ENCODE data around the gene RASSF8.

GRCh38 chr12:26058308-26058707, 99.8 kb downstream of the RASSF8 start:
- TF ChIP-seq THAP7 (CRISPR knock-in tag; IDR thresholded peaks at IDR 0.05) (no peak), TAF1 (IDR thresholded peaks at IDR 0.05; ENCODE audit: control insufficient read depth, extremely low read depth, insufficient read depth, low read length, severe bottlenecking) (no peak), EZH2 (IDR thresholded peaks at IDR 0.05; ENCODE audit: borderline replicate concordance, low read depth, low read length) (no peak), GABPA (tag; conservative IDR thresholded peaks at IDR 0.05; ENCODE audit: low read depth) (no peak), ELK1 (CRISPR knock-in tag; IDR thresholded peaks at IDR 0.05) (no peak), MAX (CRISPR knock-in tag; IDR thresholded peaks at IDR 0.05) (no peak), SP2 (IDR thresholded peaks at IDR 0.05; ENCODE audit: extremely low read depth, low read depth, low read length, poor library complexity, severe bottlenecking) (no peak), HDAC6 (IDR thresholded peaks at IDR 0.05; ENCODE audit: low read depth, low read length) (no peak), STAT6 (CRISPR knock-in tag; IDR thresholded peaks at IDR 0.05) (no peak), ZBTB34 (CRISPR knock-in tag; IDR thresholded peaks at IDR 0.05) (no peak)
- TF ChIP-seq, protein P1, sequence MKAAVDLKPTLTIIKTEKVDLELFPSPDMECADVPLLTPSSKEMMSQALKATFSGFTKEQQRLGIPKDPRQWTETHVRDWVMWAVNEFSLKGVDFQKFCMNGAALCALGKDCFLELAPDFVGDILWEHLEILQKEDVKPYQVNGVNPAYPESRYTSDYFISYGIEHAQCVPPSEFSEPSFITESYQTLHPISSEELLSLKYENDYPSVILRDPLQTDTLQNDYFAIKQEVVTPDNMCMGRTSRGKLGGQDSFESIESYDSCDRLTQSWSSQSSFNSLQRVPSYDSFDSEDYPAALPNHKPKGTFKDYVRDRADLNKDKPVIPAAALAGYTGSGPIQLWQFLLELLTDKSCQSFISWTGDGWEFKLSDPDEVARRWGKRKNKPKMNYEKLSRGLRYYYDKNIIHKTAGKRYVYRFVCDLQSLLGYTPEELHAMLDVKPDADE (conservative IDR thresholded peaks at IDR 0.05; ENCODE audit: control insufficient read depth, low read depth, low read length), result no peak
- TF ChIP-seq, protein P2, sequence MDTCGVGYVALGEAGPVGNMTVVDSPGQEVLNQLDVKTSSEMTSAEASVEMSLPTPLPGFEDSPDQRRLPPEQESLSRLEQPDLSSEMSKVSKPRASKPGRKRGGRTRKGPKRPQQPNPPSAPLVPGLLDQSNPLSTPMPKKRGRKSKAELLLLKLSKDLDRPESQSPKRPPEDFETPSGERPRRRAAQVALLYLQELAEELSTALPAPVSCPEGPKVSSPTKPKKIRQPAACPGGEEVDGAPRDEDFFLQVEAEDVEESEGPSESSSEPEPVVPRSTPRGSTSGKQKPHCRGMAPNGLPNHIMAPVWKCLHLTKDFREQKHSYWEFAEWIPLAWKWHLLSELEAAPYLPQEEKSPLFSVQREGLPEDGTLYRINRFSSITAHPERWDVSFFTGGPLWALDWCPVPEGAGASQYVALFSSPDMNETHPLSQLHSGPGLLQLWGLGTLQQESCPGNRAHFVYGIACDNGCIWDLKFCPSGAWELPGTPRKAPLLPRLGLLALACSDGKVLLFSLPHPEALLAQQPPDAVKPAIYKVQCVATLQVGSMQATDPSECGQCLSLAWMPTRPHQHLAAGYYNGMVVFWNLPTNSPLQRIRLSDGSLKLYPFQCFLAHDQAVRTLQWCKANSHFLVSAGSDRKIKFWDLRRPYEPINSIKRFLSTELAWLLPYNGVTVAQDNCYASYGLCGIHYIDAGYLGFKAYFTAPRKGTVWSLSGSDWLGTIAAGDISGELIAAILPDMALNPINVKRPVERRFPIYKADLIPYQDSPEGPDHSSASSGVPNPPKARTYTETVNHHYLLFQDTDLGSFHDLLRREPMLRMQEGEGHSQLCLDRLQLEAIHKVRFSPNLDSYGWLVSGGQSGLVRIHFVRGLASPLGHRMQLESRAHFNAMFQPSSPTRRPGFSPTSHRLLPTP (IDR thresholded peaks at IDR 0.05; ENCODE audit: borderline replicate concordance, extremely low read depth, insufficient read length), result no peak
